HL-60 (cell line): ENCODE data around the gene ZSWIM4.

Experiments used
- POLR2AphosphoS5 ChIP-seq: IDR thresholded peaks from 2 replicates; pipeline ENCODE4 v1.6.1; 2012; ENCODE audit warnings: low read depth
- TF ChIP-seq, protein P1 (sequence below): IDR thresholded peaks from one replicate; pipeline ENCODE4 v1.5.1; 2011; ENCODE audit warnings: low read length, control low read depth, inconsistent platforms; ENCODE audit not compliant: insufficient read depth

DNA sequence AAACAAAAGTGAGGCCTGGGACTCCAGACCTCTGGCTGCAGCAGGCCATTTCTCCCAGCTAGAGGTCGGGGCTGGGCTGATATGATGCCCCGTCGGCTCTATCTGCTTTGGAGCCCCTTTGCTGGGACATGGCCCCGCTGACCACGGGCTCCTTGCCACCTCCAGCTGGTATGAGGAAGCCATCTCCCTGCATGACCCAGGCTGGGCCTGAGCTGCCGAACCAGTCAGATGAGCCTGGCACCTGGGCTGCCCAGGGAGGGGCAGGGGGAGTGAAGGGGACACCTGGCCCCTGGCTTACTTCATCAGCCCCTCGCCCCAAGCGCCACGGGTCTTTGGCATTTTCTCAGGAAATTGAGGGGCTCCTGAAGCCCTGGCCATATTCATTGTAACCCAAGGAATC, 7.8 kb downstream of the ZSWIM4 start:
- no peak for TF ChIP-seq POLR2AphosphoS5
- TF ChIP-seq, protein P1, sequence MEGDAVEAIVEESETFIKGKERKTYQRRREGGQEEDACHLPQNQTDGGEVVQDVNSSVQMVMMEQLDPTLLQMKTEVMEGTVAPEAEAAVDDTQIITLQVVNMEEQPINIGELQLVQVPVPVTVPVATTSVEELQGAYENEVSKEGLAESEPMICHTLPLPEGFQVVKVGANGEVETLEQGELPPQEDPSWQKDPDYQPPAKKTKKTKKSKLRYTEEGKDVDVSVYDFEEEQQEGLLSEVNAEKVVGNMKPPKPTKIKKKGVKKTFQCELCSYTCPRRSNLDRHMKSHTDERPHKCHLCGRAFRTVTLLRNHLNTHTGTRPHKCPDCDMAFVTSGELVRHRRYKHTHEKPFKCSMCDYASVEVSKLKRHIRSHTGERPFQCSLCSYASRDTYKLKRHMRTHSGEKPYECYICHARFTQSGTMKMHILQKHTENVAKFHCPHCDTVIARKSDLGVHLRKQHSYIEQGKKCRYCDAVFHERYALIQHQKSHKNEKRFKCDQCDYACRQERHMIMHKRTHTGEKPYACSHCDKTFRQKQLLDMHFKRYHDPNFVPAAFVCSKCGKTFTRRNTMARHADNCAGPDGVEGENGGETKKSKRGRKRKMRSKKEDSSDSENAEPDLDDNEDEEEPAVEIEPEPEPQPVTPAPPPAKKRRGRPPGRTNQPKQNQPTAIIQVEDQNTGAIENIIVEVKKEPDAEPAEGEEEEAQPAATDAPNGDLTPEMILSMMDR, result no peak
